CD4-positive, alpha-beta T cell treated with Interleukin-1 beta for 1 hour (primary cell): ENCODE measurements around the gene PBX1.
"Not testable (repeated sequence)": the region's sequence is repeated elsewhere in the genome, so short reads cannot be mapped to it uniquely, and the experiment has no call there.

Experiments used
- DNase-seq, 2 donors: peaks; one replicate each; pipeline ENCODE4 v3.0.0-alpha.2; 2020 to 2022

Gene PBX1

DNA sequence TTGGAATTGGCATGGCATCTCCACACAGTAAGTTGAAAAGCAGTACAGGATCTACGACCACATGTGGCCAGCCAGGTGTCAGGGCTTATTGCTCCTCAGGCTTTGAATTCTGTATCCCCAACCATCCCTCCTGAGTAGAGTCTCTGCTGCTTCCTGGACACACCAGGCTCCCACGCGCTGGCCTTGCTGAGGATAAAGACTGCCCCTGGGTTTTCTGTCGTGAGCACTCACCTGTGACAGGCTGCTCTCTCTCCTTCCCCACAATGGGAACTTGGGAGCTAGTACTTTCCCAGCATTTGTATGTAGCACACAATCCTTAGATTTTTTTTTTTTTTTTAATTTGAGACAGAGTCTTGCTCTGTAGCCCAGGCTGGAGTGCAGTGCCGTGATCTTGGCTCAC, 33.6 kb downstream of the PBX1 start:
- DNase-seq, result no peak

- no peak for DNase-seq
These were observed 36.2 kb downstream of the PBX1 start for GRCh38 chr1:164595212-164595611.

GRCh38 chr1:164596172-164596571, 37.2 kb downstream of the PBX1 start:
- no peak for DNase-seq

GRCh38 chr1:164598719-164599118, 39.7 kb downstream of the PBX1 start:
- no peak for DNase-seq

DNA sequence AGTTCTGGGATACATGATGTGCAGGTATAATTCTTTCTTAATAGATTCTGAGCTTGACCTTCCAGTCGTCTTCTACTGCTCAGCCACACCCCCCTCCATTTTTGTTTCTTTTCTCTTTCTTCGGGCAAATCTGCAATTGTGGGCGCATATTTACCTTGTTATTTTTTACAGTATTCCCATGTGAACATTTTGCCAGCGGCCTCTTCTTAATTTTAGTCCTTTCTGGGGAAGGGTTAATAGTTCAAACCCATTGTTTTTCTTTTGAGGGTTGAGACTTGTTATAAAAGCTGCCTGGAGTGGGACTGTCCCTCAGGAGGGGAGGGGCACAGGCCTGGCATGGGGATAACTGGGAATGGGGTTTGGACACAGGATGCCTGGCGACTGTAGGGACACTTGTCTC, 40.3 kb downstream of the PBX1 start:
- no peak for DNase-seq

DNA sequence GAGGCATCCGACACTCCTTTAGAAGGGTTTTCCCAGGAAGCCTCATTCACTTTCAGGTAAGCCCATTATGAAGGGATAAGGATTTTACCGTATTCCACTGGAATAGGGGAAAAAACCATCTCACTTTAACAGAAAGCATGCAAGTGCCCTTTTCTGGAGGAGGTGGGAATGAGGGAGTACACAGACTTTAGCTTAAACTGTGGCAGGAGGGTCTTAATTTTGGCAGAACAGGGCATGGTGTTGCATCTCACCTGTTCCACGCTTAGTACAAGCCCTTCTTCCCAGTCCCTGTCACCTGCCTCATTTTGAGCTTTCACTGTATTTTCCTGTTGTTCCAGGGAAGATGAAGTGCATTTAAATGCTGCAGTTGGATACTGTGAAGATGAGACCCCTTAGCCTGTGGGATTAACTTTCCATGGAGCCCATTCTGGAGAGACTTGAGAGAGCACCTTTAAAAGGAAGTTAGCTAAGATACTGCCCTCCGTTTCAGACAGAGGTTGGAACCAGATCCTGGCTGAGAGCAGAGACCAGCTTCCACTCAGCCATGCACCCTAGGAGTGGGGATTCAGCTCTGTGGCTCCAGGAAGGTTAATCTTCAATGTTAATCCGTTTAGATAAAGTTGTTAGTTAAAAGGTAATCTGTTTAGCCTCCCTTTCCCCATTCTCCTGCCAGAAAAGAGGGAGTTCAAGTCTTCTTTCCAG, 42.6 kb downstream of the PBX1 start:
- no peak for DNase-seq

DNA sequence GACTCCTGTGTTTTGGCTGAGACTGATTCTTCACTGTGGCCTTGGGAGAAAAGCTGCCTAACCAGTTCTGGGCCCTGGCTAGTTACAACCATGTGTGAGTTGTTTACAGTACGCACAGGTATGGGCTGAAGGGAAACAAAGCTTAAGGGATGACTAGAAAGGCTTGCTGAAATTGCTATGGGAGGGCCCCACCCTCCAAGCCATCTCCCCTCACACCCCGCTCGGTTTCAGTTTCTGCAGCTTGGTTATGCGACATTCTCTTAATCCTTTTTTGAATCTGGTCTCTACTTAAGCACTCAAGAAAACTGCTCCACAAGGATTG, 43.1 kb downstream of the PBX1 start:
- DNase-seq, result no peak

- no peak for DNase-seq
These were observed 43.6 kb downstream of the PBX1 start for GRCh38 chr1:164602480-164603093.

DNA sequence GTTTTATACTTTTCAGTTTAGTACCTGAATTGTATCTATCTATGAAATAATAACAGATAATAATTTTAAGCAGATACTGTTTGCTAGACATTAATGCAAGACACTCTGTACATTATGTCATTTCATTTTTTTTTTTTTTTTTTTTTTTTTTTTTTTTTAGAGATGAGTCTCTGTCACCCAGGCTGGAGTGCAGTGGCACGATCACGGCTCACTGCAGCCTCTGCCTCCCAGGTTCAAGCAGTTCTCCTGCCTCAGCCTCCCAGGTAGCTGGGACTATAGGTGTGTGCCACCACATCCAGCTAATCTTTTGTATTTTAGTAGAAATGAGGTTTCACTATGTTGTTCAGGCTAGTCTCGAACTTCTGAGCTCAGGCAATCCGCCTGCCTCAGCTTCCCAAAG, 44.8 kb downstream of the PBX1 start:
- not testable (repeated sequence) for DNase-seq

DNA sequence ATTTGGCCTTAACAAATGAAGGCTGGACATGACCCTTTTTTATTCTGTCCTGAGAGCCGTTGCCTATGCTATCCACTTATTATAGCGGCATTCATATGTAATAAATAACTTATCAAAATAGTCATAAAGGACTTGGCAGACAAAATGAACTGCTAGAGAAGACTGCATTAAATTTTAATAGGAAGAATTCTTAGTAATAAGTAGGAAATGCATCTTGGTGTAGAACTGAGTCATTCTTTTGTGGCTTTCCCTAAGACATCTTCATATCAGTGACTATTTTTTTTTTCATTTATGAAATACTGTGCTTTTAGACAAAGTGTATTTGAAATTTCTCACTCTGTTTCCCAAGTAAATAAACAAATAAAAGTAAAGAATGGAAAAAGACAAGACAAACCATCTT, 45.6 kb downstream of the PBX1 start:
- no peak for DNase-seq

DNA sequence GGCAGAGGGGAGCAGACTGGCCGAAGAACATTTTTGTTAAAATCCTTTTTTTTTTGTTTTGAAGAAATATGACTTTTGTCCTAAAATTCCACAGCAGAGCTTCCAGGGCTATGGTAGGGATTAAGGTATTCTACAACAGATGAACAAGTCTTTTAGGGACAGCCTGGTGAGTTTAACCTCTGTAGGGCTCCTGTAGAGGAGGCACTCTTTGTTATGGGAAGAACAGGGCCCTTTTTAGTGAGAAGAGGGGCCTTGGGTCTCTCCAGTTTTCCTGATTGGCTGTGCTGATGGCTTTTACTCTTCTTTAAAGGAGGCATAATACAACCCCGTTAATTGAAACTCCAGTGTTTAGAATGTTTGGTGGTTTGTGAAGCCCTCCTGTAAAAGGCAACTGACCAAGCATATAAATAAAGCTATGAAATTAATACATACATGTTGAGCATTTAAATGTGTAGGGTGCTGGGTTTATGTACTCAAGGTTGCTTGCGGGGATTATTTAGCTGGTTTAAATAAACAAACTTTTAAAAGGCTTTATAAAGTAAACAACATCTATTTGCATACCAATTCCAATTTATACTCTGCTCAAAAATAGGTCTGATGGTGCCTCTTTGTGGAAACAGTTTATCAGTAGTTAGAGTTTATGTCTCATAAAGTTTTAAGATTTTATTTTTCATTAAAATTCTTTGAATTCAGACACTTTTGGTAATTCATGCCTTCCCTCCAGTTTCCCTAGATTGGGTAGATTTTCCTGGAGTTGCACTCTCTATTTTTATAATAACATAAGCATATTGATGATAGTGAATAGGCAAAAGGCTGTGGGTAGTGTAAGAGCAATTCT, 46.5 kb downstream of the PBX1 start:
- DNase-seq, result no peak

GRCh38 chr1:164607351-164607750, 48.4 kb downstream of the PBX1 start:
- no peak for DNase-seq

GRCh38 chr1:164608651-164609057, 49.7 kb downstream of the PBX1 start:
- DNase-seq, result no peak

DNA sequence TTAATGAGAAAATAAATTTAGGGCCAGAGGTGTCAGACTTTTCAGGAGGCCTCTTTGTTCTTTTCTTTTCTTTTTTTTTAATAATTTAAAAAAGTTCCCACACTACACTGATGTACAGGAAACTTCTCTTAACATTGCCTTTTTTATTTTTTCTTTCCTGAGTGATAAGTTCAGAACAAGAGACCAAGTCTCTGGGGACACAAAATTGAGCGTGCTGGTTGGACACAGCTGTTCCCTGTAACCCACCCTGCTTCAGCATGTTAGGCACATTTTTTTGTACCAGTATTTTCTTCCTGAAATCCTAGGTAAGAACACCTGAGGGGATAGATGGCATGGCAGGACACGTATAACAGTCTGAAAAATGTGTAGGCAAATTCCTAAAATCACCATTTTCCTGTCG, 50.1 kb downstream of the PBX1 start:
- DNase-seq, result no peak

- no peak for DNase-seq
These were observed 51.7 kb downstream of the PBX1 start for GRCh38 chr1:164610538-164611222.

GRCh38 chr1:164611754-164612642, 53.0 kb downstream of the PBX1 start:
- DNase-seq, result no peak

DNA sequence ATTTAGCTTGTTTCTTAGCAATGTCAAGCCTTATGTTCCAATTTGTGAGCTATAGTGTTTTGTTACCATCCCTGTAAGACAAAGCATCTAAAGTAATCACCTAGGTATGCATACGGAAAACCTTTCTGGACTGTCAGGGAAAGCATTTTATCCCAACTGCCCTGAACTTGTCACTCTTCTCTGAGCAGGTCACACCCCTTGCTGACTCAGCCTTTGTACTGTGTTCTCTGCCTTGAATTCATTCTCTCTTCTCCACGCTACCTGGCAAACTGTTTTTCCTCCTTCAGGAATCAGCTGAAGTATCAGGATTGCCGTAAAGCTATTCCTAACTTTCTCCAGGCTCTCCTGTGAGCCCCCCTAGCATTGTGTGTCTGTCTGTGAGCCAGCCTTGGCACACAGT, 54.2 kb downstream of the PBX1 start:
- DNase-seq, result no peak

DNA sequence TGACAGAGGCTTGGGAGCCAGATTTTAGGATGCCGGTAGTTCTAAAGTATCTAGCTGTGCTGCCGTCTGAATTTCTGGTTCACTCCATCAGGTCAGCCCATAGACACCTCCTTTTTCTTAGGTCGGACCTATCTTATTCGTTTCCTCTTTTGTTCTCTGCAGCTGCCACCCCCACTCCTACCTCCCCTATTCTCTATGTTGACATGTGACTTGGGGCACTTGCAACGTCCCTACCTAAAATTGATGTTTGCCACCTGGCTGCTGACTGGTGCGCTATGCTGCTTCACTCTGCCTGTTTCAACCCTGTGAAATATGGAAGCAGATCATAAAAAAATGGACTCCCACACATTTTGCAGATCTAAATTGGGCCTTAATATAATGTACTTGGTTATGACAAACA, 55.3 kb downstream of the PBX1 start:
- no peak for DNase-seq

DNA sequence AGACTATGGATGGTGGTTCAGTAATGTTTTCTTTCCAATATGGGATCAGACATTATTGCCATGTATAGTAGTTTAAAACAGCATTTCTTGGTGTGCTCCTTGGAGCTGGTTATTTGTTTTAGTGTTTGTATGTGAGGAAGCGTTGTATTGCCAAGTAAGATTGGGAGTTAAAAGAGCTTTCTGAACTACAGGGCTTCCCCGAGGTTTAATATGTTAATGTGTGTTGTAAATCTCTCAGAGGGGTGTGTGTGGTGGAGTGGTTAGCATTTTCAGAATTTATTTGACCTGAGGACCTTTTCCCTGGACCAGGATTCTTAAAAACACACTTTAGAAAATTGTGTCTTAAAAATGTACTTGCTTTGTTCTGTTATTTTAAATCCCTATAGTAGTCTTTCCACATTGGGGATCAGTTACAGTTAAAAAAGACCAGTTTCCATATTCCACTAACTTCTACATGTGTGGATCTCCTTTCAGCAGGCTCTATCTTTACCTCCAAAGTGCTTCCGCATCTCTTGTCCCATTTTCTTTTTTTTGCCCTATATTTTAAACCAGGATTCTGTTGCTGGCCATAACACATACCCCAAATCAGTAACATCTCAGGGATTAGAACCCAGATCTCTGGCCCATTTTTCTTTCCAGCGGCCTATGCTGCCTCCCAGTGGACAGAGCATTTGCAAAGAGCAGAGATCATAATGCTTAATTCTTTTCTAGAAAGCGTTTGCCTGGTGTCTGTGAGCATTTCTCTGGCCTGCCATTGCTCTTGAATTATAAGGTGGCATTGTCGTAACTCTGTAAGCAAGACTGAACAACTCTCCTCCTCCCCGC, 58.6 kb downstream of the PBX1 start:
- no peak for DNase-seq

- no peak for DNase-seq
These were observed 59.2 kb downstream of the PBX1 start for GRCh38 chr1:164618202-164618564.

DNA sequence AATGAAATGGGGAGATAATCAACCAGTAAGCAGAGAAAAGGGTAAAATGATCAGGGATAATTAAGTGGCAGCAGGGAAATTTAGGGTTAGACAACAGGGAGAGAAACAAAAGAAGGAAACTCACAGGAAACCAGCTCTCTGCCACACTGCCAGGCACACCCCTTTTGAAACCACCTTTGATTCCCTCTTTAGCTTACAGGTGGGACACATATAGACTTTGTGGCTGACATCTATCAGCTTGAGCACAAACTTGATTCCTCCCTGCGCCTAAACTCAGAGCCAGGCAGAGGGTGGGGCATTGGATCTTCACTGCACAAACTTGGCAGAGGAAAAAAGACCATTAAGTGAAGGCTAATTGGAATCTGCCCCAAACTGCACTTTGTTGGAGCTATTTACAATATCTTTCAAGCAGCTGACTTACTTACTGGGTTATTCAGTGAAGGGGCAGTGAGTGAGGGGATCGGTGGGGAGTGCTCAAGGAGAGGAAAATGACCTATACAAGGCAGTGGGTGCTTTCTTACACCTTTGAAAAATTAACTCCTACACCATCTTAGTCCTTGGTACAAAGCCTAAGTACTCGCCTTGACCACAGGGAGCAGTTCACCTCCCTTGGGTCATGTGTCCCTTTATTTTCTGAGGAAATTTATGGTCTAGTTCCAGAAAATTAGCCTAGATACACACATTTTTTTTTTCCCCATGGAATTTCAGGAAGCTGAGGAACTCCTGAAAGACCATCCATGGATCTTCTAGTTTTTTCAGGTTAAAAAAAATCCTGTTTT, 60.2 kb downstream of the PBX1 start:
- DNase-seq, result no peak
